CD4-positive, alpha-beta T cell treated with Interleukin-6 for 4 hours (primary cell): ENCODE results near the gene OTOP2.

Experiments used
- DNase-seq: peaks from one replicate; pipeline ENCODE4 v3.0.0-alpha.2; 2020; ENCODE audit warnings: mixed read lengths

The OTOP2 gene

DNA sequence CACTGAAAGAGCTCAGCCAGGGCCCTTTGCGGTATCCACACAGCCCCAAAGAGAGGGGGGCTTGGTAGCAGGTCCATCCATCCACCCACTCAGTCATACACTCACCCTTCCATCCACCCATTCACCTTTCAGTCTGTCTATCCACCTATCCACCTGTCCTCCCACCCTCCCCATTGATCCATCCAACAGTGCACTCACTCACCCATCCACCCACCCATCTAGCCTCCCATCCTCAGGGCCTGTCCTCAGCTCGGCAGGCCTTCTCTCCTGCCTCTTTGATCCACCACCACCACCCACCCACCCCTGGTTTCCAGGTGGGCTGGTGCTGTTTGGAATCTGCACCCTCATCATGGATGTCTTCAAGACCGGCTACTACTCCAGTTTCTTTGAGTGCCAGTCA is 1.2 kb downstream of the OTOP2 start:
- DNase-seq = no peak

DNA sequence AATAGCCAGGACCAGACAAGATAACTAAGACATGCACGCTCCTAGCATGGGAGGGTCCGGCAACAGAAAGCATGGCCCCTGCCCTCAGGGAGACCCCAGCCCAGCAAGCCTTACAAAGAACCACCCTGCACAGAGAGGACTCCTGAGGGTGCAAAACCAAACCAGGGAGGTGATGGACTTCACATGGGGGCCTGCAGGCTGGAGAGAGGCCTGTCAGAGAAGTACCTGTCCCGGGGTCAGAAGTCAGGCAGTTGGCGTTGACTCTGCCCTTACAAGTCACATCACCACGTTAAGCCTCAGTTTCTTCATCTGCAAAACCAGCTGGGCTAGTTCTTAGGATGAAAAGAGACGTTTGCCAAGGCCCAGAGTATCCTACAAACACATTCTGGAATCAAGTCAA is 4.7 kb downstream of the OTOP2 start:
- no peak for DNase-seq

DNA sequence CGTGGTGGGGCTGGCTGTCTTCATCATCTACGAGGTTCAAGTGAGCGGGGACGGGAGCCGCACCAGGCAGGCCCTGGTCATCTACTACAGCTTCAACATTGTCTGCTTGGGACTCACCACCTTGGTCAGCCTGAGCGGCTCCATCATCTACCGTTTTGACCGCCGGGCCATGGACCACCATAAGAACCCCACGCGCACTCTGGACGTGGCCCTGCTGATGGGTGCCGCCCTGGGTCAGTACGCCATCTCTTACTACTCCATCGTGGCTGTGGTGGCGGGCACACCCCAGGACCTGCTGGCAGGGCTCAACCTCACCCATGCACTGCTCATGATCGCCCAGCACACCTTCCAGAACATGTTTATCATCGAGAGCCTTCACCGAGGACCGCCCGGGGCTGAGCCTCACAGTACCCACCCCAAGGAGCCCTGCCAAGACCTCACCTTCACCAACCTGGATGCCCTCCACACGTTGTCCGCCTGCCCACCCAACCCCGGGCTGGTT is 6.5 kb downstream of the OTOP2 start:
- DNase-seq = no peak

DNA sequence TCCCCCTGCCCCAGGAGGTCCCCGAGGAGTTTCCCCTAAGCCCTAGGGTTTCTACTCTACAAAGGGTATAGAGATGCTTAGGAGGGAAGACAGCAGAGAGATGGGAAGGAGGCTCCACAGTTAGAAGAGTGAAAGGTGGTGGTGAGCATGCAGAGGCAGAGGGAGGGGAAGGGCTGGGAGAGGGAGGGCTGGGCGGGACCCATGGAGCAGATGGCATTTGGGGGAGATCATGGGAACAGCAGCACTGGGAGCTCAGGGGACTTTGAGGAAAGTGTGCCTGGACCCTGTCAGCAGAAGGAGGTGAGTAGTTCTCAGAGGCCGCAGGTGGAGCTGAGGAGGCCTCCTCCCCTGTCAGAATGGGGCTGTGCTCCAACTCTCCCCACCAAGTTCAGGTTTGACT is 11.0 kb downstream of the OTOP2 start:
- no peak for DNase-seq

DNA sequence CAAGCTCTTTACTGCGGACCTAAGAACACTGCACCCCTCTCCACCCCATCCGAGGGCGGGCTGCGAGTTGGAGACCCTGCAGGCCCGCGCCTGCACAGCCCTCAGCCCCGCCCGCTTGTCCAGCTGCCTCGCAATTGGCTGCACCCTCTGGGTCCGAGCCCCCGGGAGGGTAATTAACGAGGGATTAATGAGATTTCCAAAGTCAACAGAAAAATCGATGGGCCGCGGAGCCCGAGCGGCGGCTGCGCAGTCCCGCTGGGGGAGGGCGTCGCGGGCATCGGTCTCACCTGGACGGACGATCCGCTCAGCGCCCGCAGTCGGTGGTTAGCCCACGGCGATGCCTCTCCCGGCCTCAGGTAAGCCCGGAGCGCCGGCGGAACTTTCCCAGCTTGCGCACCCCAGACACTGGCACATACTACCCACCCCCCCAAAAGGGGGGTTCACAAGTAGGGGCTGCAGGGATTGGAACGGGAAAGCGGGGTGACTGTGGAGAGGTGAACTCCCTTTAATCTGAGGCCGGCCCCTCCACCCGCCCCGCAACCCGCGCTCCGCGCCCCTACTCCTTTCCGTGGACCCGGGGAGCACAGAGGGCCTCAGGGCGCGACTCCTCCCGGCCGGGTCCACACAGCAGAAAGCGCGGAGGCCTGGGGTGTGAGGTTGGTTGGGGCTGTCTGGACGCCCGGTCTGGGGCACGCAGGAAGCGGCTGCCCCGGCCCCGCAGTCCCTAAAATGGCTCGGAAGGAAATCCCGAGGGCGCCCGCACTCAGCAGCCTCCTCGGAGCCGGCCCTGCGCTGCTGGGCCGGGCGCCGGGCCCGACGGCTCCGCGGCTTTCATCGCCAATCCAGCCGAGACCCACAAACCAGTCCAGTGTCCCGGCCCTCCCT is 11.8 kb downstream of the OTOP2 start, which contains the start of gene OTOP3:
Gene OTOP3 (plus strand): TSS at position 314 of the 885 bp plus-strand sequence. CDS start 24 bp downstream, at position 338.
- DNase-seq = no peak

DNA sequence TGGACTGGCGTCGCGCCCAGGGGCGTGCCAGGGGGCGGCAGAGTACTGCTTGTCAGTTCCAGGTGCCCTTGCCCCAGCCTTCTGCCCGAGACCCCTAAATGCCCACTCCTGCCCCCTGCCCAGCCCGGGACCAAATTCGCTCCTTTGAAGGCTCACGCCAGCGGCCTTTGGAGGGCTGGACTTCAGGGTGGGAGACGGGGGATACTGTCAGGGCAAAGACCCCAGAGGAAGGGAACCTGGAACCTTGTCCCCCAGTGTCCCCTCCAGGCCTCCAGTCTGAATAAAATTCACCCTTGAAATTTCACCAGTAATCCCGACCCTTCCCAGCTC is 12.4 kb downstream of the OTOP2 start:
- no peak for DNase-seq

DNA sequence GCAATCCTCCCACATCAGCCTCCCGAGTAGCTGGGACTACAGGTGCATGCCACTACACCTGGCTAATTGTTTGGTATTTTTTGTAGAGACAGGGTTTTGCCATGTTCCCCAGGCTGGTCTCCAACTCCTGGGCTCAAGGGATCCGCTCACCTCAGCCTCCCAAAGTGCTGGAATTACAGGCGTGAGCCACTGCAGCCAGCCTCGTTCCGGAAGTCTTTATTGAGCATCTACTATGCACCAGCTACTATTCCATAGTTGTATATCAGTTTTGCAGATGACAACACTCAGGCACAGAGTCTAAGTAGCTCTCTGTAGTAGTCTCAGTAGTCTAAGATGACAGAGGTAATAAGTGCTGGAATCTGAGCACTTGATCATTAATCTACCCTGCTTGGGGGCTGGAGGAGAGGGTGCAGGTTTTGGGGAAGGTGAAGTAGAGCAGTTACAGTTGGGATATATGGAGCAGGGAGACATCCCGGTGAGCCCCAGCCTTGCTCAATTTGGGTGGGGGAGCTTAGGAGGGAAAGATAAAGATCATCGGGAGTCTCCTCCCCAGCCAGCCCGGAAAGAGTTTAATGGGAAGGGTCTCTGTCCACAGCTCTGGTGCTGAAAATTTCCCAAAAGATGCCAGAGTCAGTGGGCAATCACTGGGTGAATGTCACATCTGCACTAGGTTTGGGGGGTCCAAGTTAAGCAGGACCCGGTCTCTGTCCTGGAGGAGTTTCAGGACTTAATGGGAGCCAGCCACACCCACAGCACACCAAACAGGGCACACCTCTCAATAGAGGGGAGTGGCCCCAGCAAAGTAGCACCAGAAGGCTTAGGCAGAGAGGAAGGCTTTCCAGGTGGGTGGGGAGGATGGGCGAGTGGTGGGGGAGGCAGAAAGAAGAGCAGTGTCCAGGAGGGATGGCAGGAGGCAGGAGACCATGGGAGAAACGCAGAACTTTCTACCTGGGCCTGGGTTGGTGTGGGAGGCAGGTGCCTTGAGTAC is 13.3 kb downstream of the OTOP2 start:
- DNase-seq = no peak

DNA sequence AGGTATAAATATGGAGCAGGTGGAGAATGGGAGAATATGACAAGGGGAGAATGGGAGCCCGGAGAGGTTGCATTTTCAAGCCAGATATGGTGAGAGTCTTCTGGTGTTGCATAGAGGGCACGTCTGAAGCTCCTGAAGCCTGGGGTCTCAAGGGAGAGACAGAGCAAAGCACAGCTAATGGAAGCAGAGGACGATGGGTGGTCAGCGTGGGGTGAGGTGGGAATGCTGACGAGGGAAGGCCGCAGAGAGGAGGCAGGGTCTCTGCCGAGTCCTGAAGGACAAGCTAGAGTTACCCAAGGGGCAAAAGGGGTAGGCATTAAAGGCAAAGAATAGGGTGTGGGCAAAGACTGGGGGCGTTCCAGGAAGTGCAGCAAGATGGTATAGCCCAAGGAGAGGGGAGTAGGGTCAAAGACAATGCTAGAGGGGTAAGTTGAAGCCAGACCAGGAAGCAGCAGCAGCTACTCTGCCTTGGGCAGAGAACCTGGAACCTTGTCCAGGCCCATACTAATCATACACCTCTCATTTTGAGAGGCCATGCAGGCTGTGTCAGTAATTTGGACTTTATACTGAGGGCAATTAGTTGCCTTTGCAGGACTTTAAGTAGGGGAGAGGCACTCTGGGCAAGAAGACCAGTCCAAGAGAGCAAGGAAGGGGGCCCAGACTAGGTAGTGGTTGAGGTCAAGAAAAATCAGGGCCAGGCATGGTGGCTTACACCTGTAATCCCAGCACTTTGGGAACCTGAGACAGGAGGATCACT is 14.3 kb downstream of the OTOP2 start:
- no peak for DNase-seq

DNA sequence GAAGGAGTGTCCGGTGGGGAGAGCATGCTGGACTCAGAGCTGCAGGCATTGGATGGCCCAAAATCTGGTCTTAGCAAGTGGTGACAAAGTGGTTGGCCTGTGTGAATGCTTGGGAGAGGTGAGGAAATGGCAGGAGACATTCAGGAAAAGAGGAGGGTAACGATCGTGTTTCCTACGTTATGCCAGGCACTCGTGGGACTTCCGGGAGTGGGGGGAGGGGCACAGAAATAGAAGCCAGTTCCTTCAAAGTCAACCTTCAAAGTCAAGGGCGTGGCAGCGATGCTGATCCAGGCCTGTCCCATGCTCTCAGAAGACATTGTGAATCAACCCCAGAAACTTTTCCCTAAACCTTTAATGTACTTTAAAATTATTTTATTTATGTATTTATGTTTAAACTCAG is 15.5 kb downstream of the OTOP2 start:
- no peak for DNase-seq

DNA sequence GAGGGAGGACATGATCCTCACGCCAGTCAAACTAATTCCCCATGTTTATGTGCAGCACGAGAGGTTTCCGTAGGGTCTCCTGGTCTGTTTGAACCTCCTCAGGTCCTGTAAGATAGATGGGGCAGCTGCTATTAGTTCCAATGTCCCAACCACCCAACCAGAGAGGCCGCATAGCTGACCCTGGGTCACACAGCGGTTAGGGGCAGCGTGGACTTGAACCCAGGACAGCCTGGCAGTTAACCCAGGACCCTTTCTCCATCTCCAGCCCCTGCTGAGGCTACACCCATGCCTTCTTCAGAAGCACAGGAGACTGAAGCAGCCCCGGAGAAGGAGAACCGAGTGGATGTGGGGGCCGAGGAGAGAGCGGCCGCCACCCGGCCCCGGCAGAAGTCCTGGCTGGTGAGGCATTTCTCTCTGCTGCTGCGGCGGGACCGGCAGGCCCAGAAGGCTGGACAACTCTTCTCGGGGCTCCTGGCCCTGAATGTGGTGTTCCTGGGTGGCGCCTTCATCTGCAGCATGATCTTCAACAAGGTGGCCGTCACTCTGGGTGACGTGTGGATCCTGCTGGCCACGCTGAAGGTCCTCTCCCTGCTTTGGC is 17.2 kb downstream of the OTOP2 start:
- no peak for DNase-seq

DNA sequence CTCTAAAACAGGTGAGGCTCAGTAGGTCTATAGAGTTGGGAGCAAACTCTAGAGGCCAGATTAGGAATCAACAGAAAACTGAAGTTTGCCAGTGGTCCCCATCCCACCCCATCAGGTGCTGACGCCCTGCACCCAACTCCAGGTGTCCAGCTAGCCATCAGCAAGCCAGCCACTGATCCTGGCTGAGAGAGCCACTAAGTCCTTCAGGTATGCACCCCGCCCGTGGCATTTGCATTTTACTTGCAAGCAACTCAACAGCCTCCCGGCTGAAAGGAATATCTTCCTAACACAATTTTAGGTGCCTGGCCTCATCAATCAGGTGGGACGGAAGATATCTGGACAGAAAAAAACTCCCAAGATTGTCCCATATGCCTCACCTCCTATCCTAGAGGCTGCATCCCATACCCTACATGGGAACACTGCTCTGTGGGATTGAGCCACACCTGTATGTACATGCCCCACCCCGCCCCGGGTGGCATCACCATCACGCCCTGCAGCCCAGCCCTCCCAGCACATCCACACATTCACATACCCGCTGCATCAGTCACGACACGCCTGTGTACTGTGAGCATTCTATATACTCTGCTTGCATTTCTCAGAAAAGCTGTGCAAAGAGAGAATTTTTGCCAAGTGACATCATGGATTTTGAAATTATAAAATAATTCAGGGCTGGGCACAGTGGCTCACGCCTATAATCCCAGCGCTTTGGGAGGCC is 19.9 kb downstream of the OTOP2 start:
- no peak for DNase-seq

DNA sequence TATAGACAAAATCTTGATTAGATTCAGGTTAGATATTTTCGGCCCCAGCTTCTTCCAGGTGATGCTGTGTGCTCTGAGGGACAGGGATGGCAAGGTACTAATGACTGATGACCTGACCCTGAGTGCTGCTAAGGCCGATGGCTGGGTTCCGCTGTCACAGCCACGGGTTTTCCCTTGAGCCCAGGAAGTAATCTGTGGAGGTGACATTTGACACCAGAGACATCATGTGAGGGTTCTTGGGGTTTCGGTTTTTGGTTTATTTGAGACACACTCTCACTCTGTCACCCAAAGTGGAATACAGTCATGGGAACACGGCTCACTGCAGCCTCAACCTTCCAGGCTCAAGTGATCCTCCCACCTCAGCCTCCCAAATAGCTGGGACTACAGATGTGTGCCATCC is 21.5 kb downstream of the OTOP2 start:
- DNase-seq = no peak

DNA sequence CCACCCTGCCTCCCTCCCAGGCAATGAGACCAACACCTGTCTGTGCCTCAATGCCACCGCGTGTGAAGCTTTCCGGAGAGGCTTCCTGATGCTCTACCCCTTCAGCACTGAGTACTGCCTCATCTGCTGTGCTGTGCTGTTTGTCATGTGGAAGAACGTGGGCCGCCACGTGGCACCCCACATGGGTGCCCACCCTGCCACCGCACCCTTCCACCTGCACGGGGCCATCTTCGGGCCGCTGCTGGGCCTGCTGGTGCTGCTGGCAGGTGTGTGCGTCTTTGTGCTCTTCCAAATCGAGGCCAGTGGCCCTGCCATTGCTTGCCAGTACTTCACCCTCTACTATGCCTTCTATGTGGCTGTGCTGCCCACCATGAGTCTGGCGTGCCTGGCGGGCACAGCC is 22.6 kb downstream of the OTOP2 start:
- no peak for DNase-seq

DNA sequence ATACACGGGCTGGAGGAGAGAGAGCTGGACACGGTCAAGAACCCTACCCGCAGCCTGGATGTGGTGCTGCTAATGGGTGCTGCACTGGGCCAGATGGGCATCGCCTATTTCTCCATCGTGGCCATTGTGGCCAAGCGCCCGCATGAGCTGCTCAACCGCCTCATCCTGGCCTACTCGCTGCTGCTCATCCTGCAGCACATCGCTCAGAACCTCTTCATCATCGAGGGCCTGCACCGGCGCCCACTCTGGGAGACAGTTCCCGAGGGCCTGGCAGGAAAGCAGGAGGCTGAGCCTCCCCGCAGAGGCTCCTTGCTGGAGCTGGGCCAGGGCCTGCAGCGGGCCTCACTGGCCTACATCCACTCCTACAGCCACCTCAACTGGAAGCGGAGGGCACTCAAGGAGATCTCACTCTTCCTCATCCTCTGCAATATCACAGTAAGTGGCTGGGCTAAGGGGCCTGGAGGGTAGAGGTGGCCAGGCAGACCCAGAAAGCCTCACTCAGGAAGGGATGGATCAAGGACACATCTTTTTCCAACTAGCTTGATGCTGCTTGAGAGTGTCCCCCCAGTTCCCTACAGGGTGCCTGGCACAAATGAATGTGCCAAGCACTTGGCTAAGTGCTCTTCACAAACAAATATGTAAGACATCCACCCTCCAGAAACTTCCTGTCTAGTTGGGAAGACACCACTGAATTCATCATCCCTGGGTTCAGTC is 23.1 kb downstream of the OTOP2 start:
- no peak for DNase-seq

DNA sequence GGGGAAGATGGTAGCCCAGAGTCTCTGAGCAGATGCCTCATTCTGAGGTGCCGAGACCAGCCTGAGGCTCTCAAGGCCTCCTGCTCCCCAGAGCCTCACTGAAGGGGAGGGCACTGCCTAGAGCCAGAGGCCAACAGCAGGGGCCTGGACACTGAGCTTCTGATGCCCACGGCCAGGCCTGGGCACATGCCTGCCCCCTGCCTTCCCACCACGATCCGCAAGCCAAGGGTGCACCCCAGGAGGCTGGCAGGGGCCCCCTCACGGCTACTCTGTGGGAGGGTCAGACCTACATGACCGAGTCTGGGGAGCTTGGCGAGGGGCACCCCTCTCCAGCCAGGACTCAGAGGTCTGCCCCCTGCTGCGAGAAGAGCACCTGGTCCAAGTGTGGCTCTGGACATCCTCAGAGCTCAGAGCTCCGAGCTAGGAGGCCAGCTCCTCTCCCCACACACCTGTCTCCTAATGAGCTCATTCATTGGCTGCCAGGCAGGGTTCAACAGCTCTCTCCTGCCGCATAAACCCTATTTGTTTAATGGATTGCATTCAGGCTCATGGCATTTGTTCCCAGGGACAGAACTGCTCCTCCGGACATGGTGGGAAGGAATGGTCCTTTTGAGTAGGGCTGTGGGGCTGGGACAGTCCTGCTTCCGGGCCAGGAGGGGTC is 25.5 kb downstream of the OTOP2 start:
- DNase-seq = no peak

DNA sequence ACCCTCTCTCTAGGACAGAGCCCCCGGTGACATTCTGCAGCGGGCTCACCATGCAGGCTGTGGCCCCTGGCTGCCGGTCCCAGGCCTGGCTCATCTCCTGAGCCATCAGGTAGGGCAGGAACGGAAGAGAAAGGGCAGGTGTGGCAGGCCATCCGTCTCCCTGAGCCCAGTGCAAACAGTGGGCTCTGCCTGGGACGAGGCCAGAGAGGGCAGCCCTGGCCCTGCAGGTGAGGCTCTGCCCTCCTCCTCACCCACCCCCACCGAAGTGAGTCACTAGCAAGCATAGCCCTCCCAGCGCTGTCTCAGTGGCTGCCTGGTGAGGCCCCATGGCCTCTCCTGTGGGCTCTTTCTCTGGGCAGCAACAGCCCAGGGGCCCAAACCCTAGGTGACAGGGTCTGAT is 26.1 kb downstream of the OTOP2 start:
- DNase-seq = no peak

DNA sequence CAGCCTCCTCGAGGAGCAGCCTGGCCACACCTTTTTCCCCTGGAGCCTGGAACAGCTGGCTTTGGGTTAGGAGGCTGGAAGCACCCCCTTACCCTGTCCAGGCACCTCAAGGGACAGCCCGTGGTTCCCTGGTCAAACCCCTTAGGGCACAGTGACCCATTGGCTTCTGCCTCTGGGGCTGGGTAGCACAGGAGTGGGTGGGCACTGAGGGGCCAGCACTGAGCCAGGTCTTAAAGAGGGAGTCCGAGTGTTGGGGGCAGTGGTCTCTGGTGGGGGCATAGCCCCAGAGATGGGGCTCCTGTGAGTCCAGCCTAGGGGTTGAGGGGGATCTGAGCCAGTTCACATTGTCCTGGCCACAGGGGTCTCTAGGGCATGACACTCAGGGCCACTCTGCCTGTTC is 27.0 kb downstream of the OTOP2 start:
- no peak for DNase-seq

DNA sequence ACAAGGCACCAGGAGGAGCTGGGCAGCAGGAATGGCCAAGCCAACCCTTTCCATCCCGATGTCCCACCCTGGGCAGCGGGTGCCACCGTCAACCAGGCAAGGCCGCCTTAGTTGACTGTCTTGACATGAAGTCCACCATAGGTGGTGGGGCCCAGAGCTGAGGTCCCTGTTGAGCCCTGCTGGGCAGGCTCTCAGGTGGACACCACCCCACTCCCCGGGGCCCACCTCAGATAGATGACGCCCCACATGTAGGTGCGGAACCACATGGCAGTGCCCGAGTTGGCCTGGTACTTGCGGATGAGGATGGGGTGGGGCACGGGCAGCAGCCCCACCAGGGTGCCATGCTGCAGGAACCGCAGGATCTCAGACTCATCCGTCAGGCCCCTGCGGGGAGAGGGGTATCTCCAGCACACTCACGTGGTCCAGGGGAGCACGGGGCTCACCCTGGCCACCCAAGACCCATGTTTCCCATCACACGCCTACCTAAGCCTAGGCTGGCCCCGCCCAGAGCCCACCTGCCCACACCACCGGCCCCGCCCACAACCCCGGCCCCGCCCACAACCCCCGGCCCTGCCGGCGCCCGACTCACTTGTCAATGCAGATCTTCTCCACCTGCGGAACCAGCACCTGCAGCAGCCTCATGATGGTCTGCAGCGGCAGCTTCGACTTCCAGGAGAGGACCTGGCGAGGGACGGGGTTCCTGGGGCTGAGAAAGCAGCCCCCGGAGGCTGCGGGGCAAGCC is 27.8 kb downstream of the OTOP2 start:
- DNase-seq = no peak

DNA sequence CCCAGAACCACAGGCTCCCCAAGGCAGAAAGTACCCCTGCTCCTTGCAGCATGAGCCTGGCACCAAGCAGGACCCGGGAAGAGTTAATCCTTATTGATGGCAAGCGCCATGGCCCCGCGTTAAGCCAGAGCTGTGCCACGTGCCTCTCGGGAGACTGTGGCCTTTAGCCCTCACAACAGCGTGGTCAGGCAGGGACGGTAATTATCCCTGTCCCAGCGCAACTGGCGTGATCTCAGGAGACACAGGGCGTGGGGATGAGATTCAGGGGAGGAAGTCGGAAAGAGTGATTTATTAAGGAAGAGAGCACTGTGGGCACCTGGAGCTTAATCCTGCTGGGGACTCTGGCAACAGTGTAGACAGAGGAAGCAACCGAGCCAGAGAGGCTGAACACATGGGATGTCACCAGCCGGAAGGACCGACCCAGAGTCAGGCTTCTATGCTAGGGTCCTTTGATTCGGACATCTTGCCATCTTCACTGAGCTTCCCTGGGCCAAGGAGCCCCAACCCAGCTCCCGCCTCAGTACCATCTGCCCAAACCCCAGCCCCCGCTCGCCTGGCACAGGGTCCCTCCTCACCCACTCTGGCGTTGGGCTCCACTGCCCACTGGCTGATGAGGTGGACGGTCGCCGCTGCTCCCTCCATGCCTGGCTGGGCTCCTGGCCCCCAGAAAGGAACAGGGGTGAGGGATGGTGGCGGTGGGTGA is 28.5 kb downstream of the OTOP2 start:
- no peak for DNase-seq
